ENCODE results near the gene PARVB. TPM values are rescaled to one million over a fixed set of nuclear protein-coding genes. Genes with fewer than 3 reads are reported as not detected.

The PARVB gene
- total and polyA plus RNA-seq, 2 of the 8 experiments (the other 6 are each of a cell fraction or from before 2014, with no cell fraction given): 14.5 to 18.6 TPM

DNA sequence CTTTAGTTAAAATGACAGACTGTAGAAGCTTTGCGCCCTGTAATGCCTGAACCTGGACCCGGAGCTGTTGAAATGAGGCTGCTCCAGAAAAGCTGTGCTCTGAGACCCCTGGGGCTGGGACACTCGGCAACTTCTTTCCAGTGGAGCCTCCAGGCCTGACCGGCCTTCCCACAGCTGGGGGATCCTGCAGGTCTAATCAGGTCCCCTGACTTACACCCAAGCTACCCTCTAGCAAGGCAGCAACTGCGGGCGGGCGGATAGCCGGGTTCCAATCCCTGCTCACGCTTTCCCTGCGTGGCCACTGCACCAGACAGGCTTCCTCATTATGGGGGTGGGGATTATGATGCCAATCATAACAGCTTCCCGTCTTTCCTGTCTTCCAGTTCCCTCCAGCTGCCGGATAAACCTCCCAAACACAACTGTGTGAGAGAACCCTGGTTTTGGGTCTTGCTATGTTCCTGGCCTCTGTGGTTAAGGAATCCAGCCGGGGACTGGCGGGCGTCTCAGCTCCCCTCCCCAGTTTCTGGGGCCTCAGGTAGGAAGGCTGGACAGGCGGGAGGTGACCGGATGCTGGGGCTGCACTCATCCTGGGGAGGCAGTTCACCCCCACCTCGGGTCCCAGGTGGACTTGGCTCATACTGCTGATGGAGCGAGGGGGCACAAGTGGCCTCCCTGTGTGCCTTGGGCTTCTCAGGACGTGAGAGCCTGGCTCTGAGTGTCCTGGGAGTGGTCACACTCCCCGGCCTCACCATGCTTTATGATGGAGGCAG is 195.2 kb downstream of the PARVB start (continued):
- TF ChIP-seq, protein P1, sequence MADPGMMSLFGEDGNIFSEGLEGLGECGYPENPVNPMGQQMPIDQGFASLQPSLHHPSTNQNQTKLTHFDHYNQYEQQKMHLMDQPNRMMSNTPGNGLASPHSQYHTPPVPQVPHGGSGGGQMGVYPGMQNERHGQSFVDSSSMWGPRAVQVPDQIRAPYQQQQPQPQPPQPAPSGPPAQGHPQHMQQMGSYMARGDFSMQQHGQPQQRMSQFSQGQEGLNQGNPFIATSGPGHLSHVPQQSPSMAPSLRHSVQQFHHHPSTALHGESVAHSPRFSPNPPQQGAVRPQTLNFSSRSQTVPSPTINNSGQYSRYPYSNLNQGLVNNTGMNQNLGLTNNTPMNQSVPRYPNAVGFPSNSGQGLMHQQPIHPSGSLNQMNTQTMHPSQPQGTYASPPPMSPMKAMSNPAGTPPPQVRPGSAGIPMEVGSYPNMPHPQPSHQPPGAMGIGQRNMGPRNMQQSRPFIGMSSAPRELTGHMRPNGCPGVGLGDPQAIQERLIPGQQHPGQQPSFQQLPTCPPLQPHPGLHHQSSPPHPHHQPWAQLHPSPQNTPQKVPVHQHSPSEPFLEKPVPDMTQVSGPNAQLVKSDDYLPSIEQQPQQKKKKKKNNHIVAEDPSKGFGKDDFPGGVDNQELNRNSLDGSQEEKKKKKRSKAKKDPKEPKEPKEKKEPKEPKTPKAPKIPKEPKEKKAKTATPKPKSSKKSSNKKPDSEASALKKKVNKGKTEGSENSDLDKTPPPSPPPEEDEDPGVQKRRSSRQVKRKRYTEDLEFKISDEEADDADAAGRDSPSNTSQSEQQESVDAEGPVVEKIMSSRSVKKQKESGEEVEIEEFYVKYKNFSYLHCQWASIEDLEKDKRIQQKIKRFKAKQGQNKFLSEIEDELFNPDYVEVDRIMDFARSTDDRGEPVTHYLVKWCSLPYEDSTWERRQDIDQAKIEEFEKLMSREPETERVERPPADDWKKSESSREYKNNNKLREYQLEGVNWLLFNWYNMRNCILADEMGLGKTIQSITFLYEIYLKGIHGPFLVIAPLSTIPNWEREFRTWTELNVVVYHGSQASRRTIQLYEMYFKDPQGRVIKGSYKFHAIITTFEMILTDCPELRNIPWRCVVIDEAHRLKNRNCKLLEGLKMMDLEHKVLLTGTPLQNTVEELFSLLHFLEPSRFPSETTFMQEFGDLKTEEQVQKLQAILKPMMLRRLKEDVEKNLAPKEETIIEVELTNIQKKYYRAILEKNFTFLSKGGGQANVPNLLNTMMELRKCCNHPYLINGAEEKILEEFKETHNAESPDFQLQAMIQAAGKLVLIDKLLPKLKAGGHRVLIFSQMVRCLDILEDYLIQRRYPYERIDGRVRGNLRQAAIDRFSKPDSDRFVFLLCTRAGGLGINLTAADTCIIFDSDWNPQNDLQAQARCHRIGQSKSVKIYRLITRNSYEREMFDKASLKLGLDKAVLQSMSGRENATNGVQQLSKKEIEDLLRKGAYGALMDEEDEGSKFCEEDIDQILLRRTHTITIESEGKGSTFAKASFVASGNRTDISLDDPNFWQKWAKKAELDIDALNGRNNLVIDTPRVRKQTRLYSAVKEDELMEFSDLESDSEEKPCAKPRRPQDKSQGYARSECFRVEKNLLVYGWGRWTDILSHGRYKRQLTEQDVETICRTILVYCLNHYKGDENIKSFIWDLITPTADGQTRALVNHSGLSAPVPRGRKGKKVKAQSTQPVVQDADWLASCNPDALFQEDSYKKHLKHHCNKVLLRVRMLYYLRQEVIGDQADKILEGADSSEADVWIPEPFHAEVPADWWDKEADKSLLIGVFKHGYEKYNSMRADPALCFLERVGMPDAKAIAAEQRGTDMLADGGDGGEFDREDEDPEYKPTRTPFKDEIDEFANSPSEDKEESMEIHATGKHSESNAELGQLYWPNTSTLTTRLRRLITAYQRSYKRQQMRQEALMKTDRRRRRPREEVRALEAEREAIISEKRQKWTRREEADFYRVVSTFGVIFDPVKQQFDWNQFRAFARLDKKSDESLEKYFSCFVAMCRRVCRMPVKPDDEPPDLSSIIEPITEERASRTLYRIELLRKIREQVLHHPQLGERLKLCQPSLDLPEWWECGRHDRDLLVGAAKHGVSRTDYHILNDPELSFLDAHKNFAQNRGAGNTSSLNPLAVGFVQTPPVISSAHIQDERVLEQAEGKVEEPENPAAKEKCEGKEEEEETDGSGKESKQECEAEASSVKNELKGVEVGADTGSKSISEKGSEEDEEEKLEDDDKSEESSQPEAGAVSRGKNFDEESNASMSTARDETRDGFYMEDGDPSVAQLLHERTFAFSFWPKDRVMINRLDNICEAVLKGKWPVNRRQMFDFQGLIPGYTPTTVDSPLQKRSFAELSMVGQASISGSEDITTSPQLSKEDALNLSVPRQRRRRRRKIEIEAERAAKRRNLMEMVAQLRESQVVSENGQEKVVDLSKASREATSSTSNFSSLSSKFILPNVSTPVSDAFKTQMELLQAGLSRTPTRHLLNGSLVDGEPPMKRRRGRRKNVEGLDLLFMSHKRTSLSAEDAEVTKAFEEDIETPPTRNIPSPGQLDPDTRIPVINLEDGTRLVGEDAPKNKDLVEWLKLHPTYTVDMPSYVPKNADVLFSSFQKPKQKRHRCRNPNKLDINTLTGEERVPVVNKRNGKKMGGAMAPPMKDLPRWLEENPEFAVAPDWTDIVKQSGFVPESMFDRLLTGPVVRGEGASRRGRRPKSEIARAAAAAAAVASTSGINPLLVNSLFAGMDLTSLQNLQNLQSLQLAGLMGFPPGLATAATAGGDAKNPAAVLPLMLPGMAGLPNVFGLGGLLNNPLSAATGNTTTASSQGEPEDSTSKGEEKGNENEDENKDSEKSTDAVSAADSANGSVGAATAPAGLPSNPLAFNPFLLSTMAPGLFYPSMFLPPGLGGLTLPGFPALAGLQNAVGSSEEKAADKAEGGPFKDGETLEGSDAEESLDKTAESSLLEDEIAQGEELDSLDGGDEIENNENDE (IDR thresholded peaks at IDR 0.05; ENCODE audit: insufficient replicate concordance, low read length): no peak
- no peak for TF ChIP-seq CREB1 (IDR thresholded peaks at IDR 0.05)
- TF ChIP-seq HDAC2 (IDR thresholded peaks at IDR 0.05; ENCODE audit: borderline replicate concordance in 1 of 2, low read depth in 2 of 2, low read length in 2 of 2): no peak
- no peak for TF ChIP-seq CBX5 (IDR thresholded peaks at IDR 0.05; ENCODE audit: low read depth, low read length)
